Embryonic facial prominence (tissue), 1 donor: ENCODE data around the gene DOK1.

ENCODE experiments used
- DNase-seq: peaks from one replicate; pipeline ENCODE4 v3.0.0-alpha.2; 2016; ENCODE audit errors: extremely low spot score

Gene DOK1

DNA sequence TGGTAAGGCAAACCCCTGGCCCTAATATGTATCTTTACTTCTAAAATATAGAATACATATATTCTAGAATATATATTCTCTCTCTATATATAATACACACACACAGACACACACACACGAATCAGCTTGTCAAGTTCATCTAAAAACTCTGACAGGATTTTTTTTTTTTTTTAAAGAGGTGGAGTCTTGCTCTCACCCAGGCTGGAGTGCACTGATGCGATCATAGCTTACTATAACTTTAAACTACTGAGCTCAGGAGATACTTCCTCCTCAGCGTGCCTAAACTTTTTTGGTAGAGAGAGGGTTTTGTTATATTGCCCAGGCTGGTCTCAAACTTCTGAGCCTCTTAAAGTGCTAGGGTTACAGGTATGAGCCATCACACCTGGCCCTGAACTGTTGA lies 45.2 kb downstream of the DOK1 start:
- DNase-seq: no peak

DNA sequence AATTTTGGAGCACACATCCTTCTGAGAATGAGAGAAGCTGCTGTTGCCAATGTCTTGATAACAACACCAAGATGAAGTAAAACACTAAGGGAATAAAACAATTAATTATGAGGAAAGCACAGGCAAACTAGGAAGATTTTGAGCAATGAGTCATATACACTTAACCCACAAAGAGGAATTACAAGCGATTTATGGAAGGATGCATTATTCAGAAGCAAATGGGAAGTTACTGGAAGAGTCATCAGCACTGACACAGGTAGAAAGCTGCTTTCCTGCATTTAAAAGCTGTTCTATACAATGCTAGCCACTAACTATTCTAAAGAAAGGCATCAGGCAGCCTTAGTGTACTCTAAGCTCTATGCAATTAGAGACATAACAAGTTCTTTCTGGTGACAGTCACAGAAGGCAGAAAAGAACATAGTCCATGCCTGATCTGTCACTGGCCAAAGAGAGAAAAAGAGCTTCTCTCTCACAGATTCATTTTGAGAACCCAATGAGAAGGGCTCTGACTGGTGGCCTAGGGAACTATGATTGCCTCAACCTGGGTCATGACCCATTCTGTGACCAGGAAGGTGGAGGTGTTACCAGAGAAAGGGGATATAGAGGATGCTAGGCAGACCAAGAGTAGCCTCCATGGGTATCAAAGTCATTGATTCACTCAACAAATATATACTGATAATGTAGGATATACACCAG lies 48.2 kb downstream of the DOK1 start:
- no peak for DNase-seq

DNA sequence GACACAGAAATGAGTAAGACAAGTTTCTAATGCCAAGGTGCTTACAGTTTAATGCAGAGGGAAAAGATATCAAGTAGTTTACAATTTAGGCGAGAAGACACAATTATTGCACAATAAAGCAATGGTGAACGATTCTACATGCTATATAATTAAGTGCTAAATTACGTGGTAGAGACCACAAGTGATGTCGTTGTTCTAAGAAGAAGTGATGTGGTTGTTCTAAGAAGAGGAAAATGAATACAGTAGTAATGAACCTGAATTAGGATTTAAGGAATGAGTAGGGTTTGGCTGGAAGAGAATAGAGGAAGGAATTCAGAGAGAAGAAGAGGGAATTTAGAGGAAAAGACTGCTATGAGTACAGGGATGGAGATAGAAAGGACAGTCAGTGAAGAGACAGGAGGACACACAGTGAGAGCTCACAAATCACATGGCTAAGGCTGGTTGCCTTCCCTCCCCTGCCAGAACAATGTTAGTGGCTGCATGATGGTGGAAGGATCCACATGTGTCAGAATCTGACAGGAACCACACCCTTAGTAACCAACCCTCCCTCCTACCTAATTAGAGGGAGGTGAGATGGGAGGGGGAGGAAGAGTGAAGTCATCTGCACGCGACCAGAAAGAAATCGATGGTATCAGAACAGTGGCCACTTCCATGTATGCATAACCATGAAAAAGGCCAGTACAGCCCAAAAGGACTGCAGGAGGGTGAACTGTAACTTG lies 48.9 kb downstream of the DOK1 start:
- DNase-seq: no peak

DNA sequence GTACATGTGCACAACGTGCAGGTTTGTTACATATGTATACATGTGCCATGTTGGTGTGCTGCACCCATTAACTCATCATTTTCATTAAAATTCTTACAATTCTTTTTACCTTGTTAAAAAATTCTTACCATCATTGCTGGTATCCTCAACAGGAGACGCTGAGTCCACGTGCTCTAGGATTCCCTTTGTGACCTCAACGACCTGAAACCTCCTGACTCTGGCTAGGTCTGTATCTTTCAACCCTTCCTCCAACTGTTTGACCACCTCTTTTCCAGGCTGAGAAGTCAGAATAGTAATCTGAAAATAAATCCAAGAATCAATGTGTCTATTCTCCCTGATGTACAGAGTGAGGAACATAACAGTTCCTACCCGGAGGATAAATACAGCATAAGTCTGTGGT lies 52.4 kb downstream of the DOK1 start:
- no peak for DNase-seq
